ENCODE results near the gene DAAM1. TPM values are rescaled to one million over a fixed set of nuclear protein-coding genes. Genes with fewer than 3 reads are reported as not detected.

The DAAM1 gene
- total and polyA plus RNA-seq, 8 donors: 5.8 to 204 (median 31.3) TPM

DNA sequence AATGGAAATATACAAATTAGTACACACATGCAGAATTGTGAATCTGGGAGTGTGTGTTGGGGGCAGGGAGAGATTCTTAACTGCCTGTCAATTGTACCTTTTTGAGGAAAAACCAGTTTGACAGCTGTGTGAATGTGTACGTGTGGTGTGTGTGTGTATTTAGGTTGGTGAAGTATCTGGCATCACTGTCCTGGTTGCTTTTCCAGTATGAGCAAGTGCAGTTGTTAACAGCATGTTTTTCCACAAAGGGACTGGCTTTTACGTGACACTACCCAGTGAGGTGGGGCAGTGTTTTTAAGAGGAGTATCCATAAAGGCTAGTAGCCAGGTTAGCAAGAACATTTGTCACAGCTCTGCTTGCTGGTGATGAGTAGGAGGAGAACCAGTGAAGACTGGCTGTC lies 56.1 kb downstream of the DAAM1 start:
- no peaks in the 10 kb centered on the region for H3K36me3 ChIP-seq
- no peak overlapping the region for H3K4me3 ChIP-seq
- intact Hi-C loops (cut with DNase I; ENCODE audit: low total_unique reads): no loop called here
- WGBS, 5 donors: 49 to 82% (median 60%) methylated on average over 2 of the region's 2 CpGs
- H3K9me3 ChIP-seq: no peaks in the 10 kb centered on the region
- H3K27me3 ChIP-seq: no peaks in the 10 kb centered on the region
- DNase-seq: peak in 1 of 2 donors; percentile 44
- H3K4me1 ChIP-seq: peaks cover 0 to 43% (median 14%) of the 10 kb centered on the region in 4 donors
- no peak overlapping the region for H3K27ac ChIP-seq
- TF ChIP-seq POLR2AphosphoS5 (IDR thresholded peaks at IDR 0.05): no peak
- no peak for TF ChIP-seq EP300 (IDR thresholded peaks at IDR 0.05)
- no peak for TF ChIP-seq CTCF (IDR thresholded peaks at IDR 0.05)
- no peak for TF ChIP-seq POLR2A (IDR thresholded peaks at IDR 0.05)

DNA sequence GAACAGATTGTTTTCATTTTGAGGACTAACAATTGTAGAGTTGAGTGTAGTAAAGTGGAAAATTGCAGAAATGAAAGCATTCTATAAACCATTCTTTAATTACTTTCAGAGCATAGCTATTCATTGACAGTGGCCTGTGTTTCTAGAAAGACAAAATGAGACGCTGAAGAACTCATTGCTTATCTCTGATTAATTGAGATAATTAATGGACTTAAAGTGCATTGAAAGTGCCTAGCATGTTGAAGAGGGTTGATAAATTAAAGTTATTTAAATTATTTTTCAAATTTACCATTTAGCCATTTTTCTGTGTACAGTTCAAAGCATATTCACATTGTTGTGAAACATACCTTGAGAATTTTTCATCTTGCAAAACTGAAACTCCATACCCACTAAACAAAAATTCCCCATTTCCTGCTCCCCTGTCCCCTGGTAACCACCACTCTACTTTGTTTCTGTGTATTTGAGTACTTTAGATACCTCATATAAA lies 57.4 kb downstream of the DAAM1 start:
- Histone ChIP-seq H3K27me3 (no peaks in the 10 kb centered on the region), H3K27ac (no peak overlapping the region), H3K36me3 (no peaks in the 10 kb centered on the region), H3K4me1 (peaks cover 0 to 43% (median 11%) of the 10 kb centered on the region in 4 donors), H3K9me3 (no peaks in the 10 kb centered on the region), H3K4me3 (no peak overlapping the region)
- TF ChIP-seq POLR2A (IDR thresholded peaks at IDR 0.05) (no peak), POLR2AphosphoS5 (IDR thresholded peaks at IDR 0.05) (no peak), EP300 (IDR thresholded peaks at IDR 0.05) (no peak), CTCF (IDR thresholded peaks at IDR 0.05) (no peak)
- WGBS, 5 donors: 81 to 89% (median 85%) methylated on average over 1 of the region's 1 CpG
- intact Hi-C loops (cut with DNase I; ENCODE audit: low total_unique reads): no loop called here
- no peak for DNase-seq

DNA sequence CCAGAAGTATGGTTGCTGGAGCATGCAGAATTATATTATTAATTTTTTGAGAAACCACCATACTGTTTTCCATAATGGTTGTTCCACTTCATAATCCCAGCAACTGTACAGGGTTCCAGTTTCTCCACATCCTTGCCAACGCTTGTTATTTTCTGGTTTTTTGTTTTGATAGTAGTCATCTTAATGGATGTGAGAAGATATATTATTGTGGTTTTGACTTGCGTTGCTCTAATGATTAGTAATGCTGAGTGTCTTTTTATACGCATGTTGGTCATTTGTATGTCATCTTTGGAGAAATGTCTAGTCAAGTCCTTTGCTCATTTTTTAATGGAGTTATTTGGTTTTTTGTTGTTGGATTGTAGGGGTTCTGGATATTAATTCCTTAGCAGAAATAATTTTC lies 58.1 kb downstream of the DAAM1 start:
- intact Hi-C loops (cut with DNase I; ENCODE audit: low total_unique reads): no loop called here
- DNase-seq: no peak
- Histone ChIP-seq H3K9me3 (no peaks in the 10 kb centered on the region), H3K4me3 (no peak overlapping the region), H3K27ac (no peak overlapping the region), H3K4me1 (peaks cover 0 to 40% (median 8%) of the 10 kb centered on the region in 4 donors), H3K27me3 (no peaks in the 10 kb centered on the region), H3K36me3 (no peaks in the 10 kb centered on the region)
- 72 to 92% (median 89%) methylated on average over 3 of the region's 3 CpGs for WGBS, 5 donors
- TF ChIP-seq CTCF (IDR thresholded peaks at IDR 0.05): no peak
- TF ChIP-seq POLR2A (IDR thresholded peaks at IDR 0.05): no peak
- no peak for TF ChIP-seq EP300 (IDR thresholded peaks at IDR 0.05)
- no peak for TF ChIP-seq POLR2AphosphoS5 (IDR thresholded peaks at IDR 0.05)

- Histone ChIP-seq H3K36me3 (no peaks in the 10 kb centered on the region), H3K4me3 (no peak overlapping the region), H3K27ac (no peak overlapping the region), H3K9me3 (no peaks in the 10 kb centered on the region), H3K4me1 (peaks cover 0 to 53% (median 11%) of the 10 kb centered on the region in 4 donors), H3K27me3 (no peaks in the 10 kb centered on the region)
- intact Hi-C loops (cut with DNase I; ENCODE audit: low total_unique reads): no loop called here
- WGBS, 5 donors: 45 to 70% (median 56%) methylated on average over 3 of the region's 3 CpGs
- no peak for DNase-seq
- TF ChIP-seq EP300 (IDR thresholded peaks at IDR 0.05) (no peak), POLR2A (IDR thresholded peaks at IDR 0.05) (no peak), CTCF (IDR thresholded peaks at IDR 0.05) (no peak), POLR2AphosphoS5 (IDR thresholded peaks at IDR 0.05) (no peak)
Observed at GRCh38 chr14:59247801-59248584, 59.5 kb downstream of the DAAM1 start.
